Thyroid gland (tissue), 4 donors: ENCODE results near the gene HTR3A. TPM values are rescaled to one million over a fixed set of nuclear protein-coding genes. Genes with fewer than 3 reads are reported as not detected.

ENCODE experiments used
- DNase-seq, 2 donors: peaks; one replicate each; pipeline ENCODE4 v3.0.0-alpha.2; 2019
- H3K27ac ChIP-seq, 3 donors: fragments of 200-600 bp; sonication (generic); 1 replicate in 2 of 3; 2 replicates in 1 of 3; pipeline ENCODE4 v1.5.1; 2016 to 2019; ENCODE audit warnings: mild to moderate bottlenecking in 1 of 3, moderate library complexity in 1 of 3
- H3K27me3 ChIP-seq: fragments of 200-600 bp; sonication (generic); one replicate; pipeline ENCODE4 v1.5.1; 2019
- H3K36me3 ChIP-seq, 2 donors: fragments of 200-600 bp; sonication (generic); one replicate each; pipeline ENCODE4 v1.5.1; 2016 to 2019
- H3K4me1 ChIP-seq, 2 donors: fragments of 200-600 bp; sonication (generic); one replicate each; pipeline ENCODE4 v1.5.1; 2017 to 2019
- H3K4me3 ChIP-seq, 3 donors: fragments of 200-600 bp; sonication (generic); replicated peaks in 1 of 3; 1 replicate in 2 of 3; 2 replicates in 1 of 3; pipeline ENCODE4 v1.5.1; 2016; ENCODE audit warnings: mild to moderate bottlenecking in 1 of 3
- H3K9me3 ChIP-seq: fragments of 200-600 bp; sonication (generic); one replicate; pipeline ENCODE4 v1.5.1; 2017
- POLR2A ChIP-seq, 2 donors: fragments of 450-650 bp; IDR thresholded peaks; one replicate each; pipeline ENCODE4 v1.6.1; 2017; ENCODE audit warnings: antibody characterized with exemption in 2 of 2, mild to moderate bottlenecking in 2 of 2, moderate library complexity in 1 of 2
- WGBS, 2 donors: methylation state at CpG; one replicate each; pipeline ENCODE4 v1.1.5; 2017; 5-methylcytosine and 5-hydroxymethylcytosine counted together
- intact Hi-C: fragments of 100-400 bp; cut with DNase I; formaldehyde crosslinking; loops from one replicate; pipeline ENCODE4 v1.15.1; 2023
- total RNA-seq, 4 donors: library from RNA; depleted of rRNA; stranded (reverse); fragments of >200 nt; gene quantifications; one replicate each; pipeline ENCODE4 v1.2.3, GENCODE V29; 2016
- TF ChIP-seq, protein P1 (sequence below), 6 experiments: fragments of 200-600 bp in 3 of 6; fragments of 450-650 bp in 3 of 6; sonication (generic) in 3 of 6; IDR thresholded peaks; one replicate each; pipeline ENCODE4 v1.5.1; 2016 to 2019; ENCODE audit warnings: antibody characterized with exemption in 6 of 6, mild to moderate bottlenecking in 2 of 6, inconsistent platforms in 1 of 6, moderate library complexity in 1 of 6

Gene HTR3A
- total RNA-seq, 4 donors from 2014 or later, result not detected

DNA sequence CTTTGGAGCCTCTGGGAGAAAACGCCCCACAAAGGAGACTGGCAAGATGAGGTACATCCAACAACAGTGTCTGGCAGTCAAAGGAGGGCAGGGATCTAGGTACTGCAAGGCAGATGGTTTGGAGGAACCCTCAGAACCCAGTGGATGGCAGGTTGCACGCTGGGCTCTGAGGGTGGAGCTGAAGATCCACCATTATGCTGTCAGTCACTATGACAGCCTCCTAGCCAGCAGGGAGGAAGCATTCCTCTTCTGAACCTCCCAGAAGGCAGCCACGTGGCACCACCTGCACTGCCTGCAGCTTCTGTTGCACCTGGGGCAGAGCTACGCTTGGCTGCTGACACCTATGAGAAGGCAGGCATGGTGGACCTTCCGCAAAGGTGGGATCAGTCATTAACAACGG, 40.2 kb downstream of the HTR3A start:
- Histone ChIP-seq H3K27me3 (no peaks in the 10 kb centered on the region), H3K9me3 (no peaks in the 10 kb centered on the region), H3K4me3 (no peak overlapping the region), H3K27ac (no peak overlapping the region), H3K36me3 (no peaks in the 10 kb centered on the region), H3K4me1 (peaks cover 3 to 8% of the 10 kb centered on the region in 2 donors)
- intact Hi-C loops, result no loop called here
- 53 to 68% methylated on average over 5 to 6 of the region's 6 CpGs for WGBS, 2 donors
- TF ChIP-seq, protein P1, sequence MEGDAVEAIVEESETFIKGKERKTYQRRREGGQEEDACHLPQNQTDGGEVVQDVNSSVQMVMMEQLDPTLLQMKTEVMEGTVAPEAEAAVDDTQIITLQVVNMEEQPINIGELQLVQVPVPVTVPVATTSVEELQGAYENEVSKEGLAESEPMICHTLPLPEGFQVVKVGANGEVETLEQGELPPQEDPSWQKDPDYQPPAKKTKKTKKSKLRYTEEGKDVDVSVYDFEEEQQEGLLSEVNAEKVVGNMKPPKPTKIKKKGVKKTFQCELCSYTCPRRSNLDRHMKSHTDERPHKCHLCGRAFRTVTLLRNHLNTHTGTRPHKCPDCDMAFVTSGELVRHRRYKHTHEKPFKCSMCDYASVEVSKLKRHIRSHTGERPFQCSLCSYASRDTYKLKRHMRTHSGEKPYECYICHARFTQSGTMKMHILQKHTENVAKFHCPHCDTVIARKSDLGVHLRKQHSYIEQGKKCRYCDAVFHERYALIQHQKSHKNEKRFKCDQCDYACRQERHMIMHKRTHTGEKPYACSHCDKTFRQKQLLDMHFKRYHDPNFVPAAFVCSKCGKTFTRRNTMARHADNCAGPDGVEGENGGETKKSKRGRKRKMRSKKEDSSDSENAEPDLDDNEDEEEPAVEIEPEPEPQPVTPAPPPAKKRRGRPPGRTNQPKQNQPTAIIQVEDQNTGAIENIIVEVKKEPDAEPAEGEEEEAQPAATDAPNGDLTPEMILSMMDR (IDR thresholded peaks at IDR 0.05), result no peak
- no peak for TF ChIP-seq POLR2A (IDR thresholded peaks at IDR 0.05)
- DNase-seq, result no peak

- Histone ChIP-seq H3K4me1 (peaks cover 3 to 8% of the 10 kb centered on the region in 2 donors), H3K4me3 (no peak overlapping the region), H3K27ac (no peak overlapping the region), H3K9me3 (no peaks in the 10 kb centered on the region), H3K36me3 (no peaks in the 10 kb centered on the region), H3K27me3 (no peaks in the 10 kb centered on the region)
- 93 to 94% methylated on average over 2 of the region's 2 CpGs for WGBS, 2 donors
- intact Hi-C loops, result no loop called here
- no peak for TF ChIP-seq POLR2A (IDR thresholded peaks at IDR 0.05)
- TF ChIP-seq, protein P1 (IDR thresholded peaks at IDR 0.05), result no peak
- no peak for DNase-seq
Observed at GRCh38 chr11:114016986-114017385, 42.1 kb downstream of the HTR3A start.

GRCh38 chr11:114017723-114018122, 42.8 kb downstream of the HTR3A start:
- Histone ChIP-seq H3K27me3 (no peaks in the 10 kb centered on the region), H3K4me1 (peaks cover 3 to 8% of the 10 kb centered on the region in 2 donors), H3K27ac (no peak overlapping the region), H3K9me3 (no peaks in the 10 kb centered on the region), H3K4me3 (no peak overlapping the region), H3K36me3 (no peaks in the 10 kb centered on the region)
- intact Hi-C loops, result no loop called here
- 50 to 77% methylated on average over 2 of the region's 2 CpGs for WGBS, 2 donors
- no peak for DNase-seq
- TF ChIP-seq, protein P1 (IDR thresholded peaks at IDR 0.05), result no peak
- no peak for TF ChIP-seq POLR2A (IDR thresholded peaks at IDR 0.05)

- Histone ChIP-seq H3K27me3 (no peaks in the 10 kb centered on the region), H3K4me1 (peaks cover 3 to 8% of the 10 kb centered on the region in 2 donors), H3K36me3 (no peaks in the 10 kb centered on the region), H3K27ac (peak overlapping the region in 2 of 3 donors; percentile 22 to 23), H3K4me3 (no peak overlapping the region), H3K9me3 (no peaks in the 10 kb centered on the region)
- TF ChIP-seq, protein P1 (IDR thresholded peaks at IDR 0.05), result no peak
- no peak for TF ChIP-seq POLR2A (IDR thresholded peaks at IDR 0.05)
- peak; percentile 38 to 49 for DNase-seq
- WGBS, 2 donors, result 40 to 49% methylated on average over 3 of the region's 3 CpGs
- intact Hi-C loops, result no loop called here
Observed at GRCh38 chr11:114019046-114019445, 44.1 kb downstream of the HTR3A start.

DNA sequence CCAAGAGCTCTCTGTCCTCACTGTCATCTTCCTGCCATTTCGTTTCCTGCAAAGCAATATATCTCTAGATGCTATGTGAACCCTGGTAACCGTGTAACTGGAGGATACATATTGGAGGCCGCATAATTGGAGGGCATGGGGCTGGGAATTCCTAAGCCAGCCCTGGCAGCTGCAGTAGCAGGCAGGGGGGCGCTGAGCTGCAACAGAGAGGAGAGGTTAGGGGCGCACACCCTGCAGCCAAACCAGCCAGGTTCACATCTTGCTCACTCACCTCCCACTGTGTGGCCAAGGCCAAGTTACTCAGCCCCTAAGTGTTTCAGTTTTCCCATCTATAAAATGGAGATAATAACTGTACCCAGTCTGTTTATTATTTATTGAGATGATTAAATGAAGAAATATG, 44.7 kb downstream of the HTR3A start:
- TF ChIP-seq, protein P1 (IDR thresholded peaks at IDR 0.05), result no peak
- TF ChIP-seq POLR2A (IDR thresholded peaks at IDR 0.05), result no peak
- Histone ChIP-seq H3K4me3 (no peak overlapping the region), H3K36me3 (no peaks in the 10 kb centered on the region), H3K27me3 (no peaks in the 10 kb centered on the region), H3K9me3 (no peaks in the 10 kb centered on the region), H3K27ac (peak overlapping the region in 2 of 3 donors; percentile 22 to 23), H3K4me1 (peaks cover 3 to 8% of the 10 kb centered on the region in 2 donors)
- 83 to 95% methylated on average over 5 of the region's 5 CpGs for WGBS, 2 donors
- no peak for DNase-seq
- intact Hi-C loops, result no loop called here
